RWPE1 (cell line): ENCODE measurements around the gene PGA5.
"Not testable (repeated sequence)": the region's sequence is repeated elsewhere in the genome, so short reads cannot be mapped to it uniquely, and the experiment has no call there.

Experiments used
- CTCF ChIA-PET: fragments of 350-600 bp; sonication (Branson Sonifier 250); formaldehyde crosslinking; extraction: SDS; loops from one replicate; lab custom pipeline; 2021; lab: Yijun Ruan, JAX
- POLR2A ChIA-PET: fragments of 400-600 bp; formaldehyde crosslinking; extraction: SDS; loops from one replicate; lab custom pipeline; 2020; ENCODE audit warnings: antibody characterized with exemption; ENCODE audit not compliant: low non-redundant PET; lab: Yijun Ruan, JAX
- DNase-seq: peaks from one replicate; pipeline ENCODE4 v3.0.0; 2012; ENCODE audit warnings: low spot score
- H3K27ac ChIP-seq: fragments of 450-650 bp; 2 replicates; pipeline ENCODE4 v1.5.1; 2017
- TF ChIP-seq, protein P1 (sequence below): fragments of 450-650 bp; conservative IDR thresholded peaks from 2 replicates; pipeline ENCODE4 v1.5.1; 2017; ENCODE audit warnings: low read depth, mild to moderate bottlenecking

Gene PGA5

DNA sequence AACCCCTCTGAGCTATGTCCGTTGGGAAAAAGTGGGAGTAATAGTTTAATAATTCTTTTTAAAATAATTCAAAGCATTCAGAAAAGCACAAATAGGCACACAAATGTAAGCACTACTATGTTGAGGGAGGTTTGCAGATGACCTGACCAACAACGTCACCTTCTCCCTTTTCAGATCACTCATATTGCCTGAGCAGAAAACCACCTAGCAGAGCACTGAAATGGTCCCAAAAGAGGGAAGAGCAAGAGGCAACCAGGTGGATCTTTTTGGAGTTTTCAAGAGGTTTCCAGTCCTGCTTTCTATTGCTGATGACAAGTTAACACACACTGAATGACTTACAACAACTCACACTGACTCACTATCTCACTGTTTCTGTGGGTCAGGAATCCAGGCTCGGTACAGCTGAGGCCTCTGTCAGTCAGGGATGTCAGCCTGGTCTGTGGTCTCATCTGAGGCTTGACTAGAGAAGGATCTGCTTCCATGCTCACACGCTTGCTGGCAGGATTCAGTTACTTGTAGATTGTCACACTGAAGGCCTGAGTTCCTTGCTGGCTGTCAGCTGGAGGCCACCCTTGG lies 41.9 kb upstream of the PGA5 start:
- no peak overlapping the region for H3K27ac ChIP-seq
- ChIA-PET CTCF (no interaction called here), POLR2A (no interaction called here)
- no peak for DNase-seq
- TF ChIP-seq, protein P1, sequence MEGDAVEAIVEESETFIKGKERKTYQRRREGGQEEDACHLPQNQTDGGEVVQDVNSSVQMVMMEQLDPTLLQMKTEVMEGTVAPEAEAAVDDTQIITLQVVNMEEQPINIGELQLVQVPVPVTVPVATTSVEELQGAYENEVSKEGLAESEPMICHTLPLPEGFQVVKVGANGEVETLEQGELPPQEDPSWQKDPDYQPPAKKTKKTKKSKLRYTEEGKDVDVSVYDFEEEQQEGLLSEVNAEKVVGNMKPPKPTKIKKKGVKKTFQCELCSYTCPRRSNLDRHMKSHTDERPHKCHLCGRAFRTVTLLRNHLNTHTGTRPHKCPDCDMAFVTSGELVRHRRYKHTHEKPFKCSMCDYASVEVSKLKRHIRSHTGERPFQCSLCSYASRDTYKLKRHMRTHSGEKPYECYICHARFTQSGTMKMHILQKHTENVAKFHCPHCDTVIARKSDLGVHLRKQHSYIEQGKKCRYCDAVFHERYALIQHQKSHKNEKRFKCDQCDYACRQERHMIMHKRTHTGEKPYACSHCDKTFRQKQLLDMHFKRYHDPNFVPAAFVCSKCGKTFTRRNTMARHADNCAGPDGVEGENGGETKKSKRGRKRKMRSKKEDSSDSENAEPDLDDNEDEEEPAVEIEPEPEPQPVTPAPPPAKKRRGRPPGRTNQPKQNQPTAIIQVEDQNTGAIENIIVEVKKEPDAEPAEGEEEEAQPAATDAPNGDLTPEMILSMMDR: no peak

DNA sequence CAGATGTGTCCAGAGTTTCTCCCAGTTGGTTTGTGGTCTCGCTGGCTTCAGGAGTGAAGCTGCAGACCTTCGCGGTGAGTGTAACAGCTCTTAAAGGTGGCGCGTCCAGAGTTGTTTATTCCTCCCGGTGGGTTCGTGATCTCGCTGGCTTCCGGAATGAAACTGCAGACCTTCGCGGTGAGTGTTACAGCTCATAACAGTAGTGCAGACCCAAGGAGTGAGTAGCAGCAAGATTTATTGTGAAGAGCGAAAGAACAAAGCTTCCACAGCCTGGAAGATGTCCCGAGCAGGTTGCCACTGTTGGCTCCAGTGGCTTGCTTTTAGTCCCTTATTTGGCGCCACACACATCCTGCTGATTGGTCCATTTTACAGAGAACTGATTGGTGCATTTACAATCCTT lies 39.5 kb upstream of the PGA5 start:
- CTCF ChIA-PET: interaction anchor here (0.9 kb wide), 1 partner anchor 135 kb away, joined by 3 read pairs; no protein-coding TSS in a partner anchor
- POLR2A ChIA-PET: no interaction called here
- no peak for DNase-seq
- TF ChIP-seq, protein P1: no peak
- no peak overlapping the region for H3K27ac ChIP-seq

DNA sequence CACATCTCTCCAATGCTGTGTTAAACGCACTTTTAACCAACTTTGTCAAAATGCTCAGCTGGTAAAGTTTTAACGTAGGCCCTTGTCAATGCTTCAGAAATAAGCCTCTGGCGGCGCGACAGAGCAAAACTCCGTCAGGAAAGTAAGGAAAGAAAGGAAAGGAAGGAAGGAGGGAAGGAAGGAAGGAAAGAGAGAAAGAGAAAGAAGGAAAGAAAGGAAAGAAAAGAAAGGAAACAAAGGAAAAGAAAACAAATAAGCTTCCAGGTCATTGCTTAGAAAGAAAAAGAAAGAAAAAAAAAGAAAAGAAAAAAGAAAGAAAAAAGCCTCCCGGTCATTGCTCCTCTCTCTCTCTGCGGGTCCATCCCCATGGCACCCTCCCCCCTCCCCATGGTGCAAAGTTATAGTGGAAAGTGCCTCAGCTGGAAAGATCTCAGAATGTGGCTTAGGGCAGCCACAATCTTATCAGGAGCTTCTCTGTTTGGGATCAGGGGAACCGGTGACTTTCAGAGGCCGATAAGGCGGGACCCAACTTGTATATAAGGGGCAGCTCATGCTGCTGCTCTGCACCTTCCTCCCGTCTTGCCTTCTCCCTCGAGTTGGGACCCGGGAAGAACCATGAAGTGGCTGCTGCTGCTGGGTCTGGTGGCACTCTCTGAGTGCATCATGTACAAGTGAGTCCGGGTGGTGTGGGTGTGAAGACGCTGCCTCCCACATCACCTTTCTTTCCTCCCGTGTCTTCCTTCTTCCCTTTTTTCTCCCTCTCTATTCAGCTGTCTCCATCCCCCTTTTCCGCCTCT lies 37.8 kb upstream of the PGA5 start, which contains the start of gene PGA3:
Gene PGA3 (plus strand): TSS at position 566 of the 797 bp plus-strand sequence. CDS start 50 bp downstream, at position 616.
- CTCF ChIA-PET, DNase-seq, POLR2A ChIA-PET, H3K27ac ChIP-seq: not testable (repeated sequence)

DNA sequence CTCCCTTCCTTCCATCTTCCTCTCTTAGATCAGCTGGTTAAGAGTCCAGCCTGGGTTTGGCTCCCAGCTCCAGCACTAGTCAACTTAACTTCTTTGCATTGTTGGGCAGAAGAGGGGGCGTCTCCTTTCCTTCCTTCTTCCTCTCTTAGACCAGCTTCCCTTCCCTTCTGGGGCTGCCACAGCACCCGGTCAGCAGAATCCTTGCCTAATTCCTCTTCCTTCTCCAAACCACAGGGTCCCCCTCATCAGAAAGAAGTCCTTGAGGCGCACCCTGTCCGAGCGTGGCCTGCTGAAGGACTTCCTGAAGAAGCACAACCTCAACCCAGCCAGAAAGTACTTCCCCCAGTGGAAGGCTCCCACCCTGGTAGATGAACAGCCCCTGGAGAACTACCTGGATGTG lies 37.1 kb upstream of the PGA5 start:
- CTCF ChIA-PET, H3K27ac ChIP-seq, POLR2A ChIA-PET, DNase-seq: not testable (repeated sequence)

DNA sequence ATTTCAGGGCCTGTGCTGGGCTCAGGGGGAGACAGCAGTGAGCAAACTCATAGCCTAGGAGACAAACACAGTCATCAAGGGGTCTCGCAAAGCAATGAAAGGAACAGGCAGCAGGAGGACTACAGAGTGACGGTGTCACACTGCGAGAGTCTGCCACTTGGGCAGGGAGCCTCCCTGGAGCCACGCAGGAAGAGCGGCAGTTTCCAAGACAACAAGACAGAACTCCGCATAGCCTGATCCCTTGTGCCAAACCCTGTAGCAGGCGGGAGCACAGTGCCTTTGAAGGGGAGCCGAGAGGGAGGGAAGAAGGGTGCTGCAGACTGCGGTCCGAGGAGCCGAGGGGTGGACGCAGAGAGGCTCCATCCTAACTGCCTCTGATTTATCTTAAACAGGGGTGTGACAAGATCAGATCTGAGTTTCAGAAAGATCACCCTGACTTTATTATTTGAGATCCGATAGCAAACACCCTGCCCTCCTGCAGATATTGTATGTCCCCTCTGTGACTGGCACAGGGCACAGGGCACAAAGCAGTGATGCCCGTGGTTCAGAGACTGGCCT lies 36.4 kb upstream of the PGA5 start:
- DNase-seq, CTCF ChIA-PET: not testable (repeated sequence)

DNA sequence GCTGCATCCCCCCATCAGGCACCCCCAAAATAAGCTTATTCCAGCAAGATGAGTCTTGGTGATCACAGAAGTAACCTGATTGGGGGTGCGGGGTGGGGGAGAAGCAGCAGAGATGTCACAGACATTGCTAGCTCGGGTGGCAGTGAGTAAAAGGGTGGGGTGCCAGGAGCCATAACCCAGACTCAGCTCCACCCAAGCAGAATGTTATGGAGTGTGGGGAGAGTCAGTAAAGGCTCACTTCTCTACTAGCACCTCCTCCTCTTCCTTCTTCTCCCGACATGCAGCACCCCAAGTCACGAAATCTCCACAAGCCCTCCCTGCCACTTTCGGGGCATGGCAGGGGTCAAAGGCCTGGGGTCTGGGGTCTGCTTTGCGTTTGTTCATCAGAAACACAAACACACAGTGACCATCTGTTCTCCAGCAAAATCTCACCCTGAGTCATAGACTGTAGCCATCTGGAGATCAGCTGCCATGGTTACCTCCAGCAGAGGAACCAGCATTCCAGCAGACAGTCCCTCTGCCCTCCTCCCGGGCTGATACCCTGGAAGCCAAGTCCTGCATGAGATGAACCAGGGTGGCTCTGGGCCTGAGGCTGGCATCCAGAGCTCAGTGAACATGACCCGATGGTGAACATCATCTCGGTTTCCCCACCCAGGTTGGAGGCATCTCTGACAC lies 33.2 kb upstream of the PGA5 start:
- CTCF ChIA-PET, H3K27ac ChIP-seq, POLR2A ChIA-PET, DNase-seq: not testable (repeated sequence)

More for the DNA sequence above, 36.4 kb upstream of the PGA5 start:
- H3K27ac ChIP-seq, POLR2A ChIA-PET: not testable (repeated sequence)

DNA sequence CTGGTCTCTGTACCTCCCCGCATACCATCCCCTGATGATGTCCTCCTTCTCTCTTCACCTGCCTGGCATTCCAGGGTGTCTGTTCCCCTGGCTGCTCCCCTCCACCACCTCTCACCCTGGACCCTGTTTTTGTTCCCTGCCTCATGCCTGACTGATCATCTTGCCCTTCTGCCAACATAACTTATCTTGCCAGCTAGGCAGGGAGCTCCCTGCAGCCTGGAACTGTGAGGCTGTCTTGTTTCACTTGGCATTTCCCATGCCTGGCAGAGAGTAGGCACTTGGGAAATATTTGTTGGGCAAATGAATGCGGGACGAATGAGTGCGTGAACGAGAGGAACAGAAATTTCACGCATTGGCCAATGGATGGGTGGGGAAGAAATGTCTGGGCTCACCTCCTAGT lies 30.3 kb upstream of the PGA5 start:
- CTCF ChIA-PET, H3K27ac ChIP-seq, POLR2A ChIA-PET, DNase-seq: not testable (repeated sequence)

DNA sequence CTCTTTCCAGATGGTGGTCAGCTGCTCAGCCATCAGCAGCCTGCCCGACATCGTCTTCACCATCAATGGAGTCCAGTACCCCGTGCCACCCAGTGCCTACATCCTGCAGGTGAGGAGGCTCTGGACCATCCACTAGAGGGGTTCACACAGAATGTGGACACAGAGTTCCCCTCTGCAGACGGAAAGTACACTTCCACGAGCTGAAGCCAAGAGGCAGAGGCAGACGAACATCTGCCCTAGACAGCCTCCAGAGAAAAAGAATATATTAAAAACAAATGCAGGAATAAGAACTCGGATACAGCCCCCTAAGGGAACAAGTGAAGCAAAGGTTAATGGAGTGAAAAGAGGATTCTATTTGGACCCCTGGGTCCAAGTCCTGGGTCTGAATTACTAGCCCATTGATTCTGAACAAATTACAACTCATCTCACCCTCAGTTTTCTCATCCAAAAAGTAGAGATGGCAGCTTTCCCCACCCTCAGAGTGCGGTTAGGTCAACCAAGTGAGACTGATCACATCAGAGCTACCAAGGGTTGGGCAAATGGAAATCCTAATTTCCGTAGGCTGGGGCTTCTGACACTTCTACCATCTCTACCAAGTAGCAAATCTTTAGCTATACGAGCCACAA lies 29.5 kb upstream of the PGA5 start:
- DNase-seq, H3K27ac ChIP-seq, CTCF ChIA-PET, POLR2A ChIA-PET: not testable (repeated sequence)

DNA sequence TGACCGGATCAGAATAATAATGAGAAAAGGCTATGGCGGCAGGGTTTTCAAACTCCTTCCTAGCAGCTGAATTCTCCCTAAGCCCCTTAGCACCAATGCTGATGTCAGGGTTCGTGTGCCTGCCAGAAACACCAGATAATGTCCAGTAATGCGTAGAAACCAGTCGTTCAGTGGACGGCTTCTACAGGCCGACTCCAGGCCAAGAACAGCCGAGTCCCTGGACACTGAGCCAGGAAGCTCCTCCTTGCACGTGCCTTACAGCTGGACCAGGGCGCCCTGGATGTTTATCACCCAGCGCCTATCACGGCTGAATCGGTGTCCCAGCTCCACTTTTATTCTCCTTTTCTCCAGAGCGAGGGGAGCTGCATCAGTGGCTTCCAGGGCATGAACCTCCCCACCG lies 28.8 kb upstream of the PGA5 start:
- CTCF ChIA-PET, DNase-seq, H3K27ac ChIP-seq, POLR2A ChIA-PET: not testable (repeated sequence)

DNA sequence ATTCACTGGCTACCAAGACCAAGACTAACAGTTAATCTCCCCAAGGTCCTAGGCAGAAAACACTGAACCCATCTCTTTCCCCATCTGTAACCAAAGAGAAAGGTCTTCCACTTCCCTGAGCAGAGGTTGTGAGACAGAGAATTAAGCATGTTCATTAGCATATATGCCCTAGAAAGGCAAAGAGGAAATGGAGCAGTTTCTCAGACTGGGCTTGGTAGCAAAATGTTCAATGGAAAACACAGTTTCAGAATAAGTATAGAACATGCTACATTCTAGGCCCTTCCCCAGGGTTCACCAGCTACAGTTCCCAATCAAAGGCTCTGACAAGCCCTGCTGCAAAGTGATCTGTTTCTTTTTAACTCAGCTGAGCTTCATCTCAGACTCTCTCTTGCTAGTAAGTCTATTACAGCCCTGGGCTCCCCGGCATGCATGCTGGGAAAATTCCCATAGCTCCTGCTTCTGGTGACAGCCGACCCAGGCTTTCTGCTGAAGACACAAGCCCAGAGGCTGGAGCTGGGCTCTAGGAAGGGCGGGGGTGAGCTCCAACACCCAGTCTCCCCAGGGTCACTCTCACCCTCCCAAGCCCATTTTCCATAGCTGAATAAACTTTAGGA lies 27.2 kb upstream of the PGA5 start:
- POLR2A ChIA-PET, H3K27ac ChIP-seq, DNase-seq, CTCF ChIA-PET: not testable (repeated sequence)

DNA sequence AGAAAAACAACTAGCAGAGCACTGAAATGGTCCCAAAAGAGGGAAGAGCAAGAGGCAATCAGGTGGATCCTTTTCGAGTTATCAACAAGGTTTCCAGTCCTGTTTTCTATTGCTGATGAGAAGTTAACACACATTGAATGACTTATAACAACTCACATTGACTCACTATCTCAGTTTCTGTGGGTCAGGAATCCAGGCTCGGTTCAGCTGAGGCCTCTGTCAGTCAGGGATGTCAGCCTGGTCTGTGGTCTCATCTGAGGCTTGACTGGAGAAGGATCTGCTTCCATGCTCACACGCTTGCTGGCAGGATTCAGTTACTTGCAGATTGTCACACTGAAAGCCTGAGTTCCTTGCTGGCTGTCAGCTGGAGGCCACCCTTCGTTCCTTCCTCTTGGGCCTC lies 22.7 kb upstream of the PGA5 start:
- DNase-seq, CTCF ChIA-PET, POLR2A ChIA-PET, H3K27ac ChIP-seq: not testable (repeated sequence)

DNA sequence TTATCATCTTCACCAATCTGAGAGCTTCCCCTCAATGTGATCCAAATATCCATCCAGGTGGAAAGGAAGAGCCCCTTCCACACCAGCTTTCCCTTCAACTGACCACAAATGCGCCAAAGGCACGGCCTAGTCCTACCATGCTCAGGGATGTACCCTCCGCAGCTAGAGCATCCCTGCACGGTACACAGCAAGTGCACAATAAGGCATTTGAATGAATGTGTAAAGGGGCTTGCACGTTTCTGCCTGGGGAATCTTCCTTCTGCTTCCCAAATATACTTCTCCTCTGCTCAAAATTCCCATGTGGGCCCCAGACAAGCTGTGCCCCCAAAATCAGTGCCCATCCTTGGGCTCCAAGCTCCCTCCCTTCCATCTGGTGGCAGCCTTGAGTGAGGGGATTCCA lies 22.0 kb upstream of the PGA5 start:
- CTCF ChIA-PET, POLR2A ChIA-PET, DNase-seq, H3K27ac ChIP-seq: not testable (repeated sequence)

DNA sequence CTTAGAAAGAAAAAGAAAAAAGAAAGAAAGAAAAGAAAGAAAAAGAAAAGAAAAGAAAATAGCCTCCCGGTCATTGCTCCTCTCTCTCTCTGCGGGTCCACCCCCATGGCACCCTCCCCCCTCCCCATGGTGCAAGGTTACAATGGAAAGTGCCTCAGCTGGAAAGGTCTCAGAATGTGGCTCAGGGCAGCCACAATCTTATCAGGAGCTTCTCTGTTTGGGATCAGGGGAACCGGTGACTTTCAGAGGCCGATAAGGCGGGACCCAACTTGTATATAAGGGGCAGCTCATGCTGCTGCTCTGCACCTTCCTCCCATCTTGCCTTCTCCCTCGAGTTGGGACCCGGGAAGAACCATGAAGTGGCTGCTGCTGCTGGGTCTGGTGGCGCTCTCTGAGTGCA lies 18.9 kb upstream of the PGA5 start, which contains the start of gene PGA4:
Gene PGA4 (plus strand): TSS at position 301 of the 400 bp plus-strand sequence. CDS start 54 bp downstream, at position 355.
- CTCF ChIA-PET, H3K27ac ChIP-seq, DNase-seq, POLR2A ChIA-PET: not testable (repeated sequence)

DNA sequence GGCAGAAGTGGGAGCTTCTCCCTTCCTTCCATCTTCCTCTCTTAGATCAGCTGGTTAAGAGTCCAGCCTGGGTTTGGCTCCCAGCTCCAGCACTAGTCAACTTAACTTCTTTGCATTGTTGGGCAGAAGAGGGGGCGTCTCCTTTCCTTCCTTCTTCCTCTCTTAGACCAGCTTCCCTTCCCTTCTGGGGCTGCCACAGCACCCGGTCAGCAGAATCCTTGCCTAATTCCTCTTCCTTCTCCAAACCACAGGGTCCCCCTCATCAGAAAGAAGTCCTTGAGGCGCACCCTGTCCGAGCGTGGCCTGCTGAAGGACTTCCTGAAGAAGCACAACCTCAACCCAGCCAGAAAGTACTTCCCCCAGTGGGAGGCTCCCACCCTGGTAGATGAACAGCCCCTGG lies 18.3 kb upstream of the PGA5 start:
- POLR2A ChIA-PET, CTCF ChIA-PET, DNase-seq, H3K27ac ChIP-seq: not testable (repeated sequence)
